ENCODE data around the gene RGS13. TPM values are rescaled to one million over a fixed set of nuclear protein-coding genes. Genes with fewer than 3 reads are reported as not detected.
A peak's percentile ranks its signal among the peaks of the same experiment; 100 is the strongest.

The RGS13 gene, protein sequence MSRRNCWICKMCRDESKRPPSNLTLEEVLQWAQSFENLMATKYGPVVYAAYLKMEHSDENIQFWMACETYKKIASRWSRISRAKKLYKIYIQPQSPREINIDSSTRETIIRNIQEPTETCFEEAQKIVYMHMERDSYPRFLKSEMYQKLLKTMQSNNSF
- total RNA-seq, result 0.32 TPM
- not detected for polyA plus RNA-seq

DNA sequence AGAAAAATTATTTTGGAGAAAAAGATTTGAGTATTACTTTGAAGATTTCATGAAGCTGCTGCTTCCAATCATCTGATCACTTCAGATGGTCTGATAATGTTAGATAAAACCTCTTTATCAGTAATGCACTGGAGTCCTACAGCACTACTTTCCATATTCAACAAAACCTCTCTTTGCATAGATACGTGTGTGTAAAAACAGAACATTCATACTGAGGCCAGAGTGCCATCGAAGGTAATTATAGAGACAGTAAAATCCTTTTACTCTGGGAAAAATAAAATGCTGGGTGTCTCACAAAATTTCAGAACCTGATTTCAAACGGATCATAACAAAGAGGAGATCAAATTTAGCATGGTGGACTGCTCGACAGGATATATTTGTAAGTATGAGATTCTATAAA, at the start of gene RGS13:
TSS of gene RGS13 (plus strand) at position 209 of the 400 bp plus-strand sequence. CDS start 8,188 bp downstream, outside the sequence.
- H3K4me3 Mint-ChIP-seq, result no peak within 1 kb of the TSS
- no peaks in the 10 kb centered on the region for H3K36me3 ChIP-seq (ENCODE audit: control insufficient read depth, insufficient read depth, low read length)

DNA sequence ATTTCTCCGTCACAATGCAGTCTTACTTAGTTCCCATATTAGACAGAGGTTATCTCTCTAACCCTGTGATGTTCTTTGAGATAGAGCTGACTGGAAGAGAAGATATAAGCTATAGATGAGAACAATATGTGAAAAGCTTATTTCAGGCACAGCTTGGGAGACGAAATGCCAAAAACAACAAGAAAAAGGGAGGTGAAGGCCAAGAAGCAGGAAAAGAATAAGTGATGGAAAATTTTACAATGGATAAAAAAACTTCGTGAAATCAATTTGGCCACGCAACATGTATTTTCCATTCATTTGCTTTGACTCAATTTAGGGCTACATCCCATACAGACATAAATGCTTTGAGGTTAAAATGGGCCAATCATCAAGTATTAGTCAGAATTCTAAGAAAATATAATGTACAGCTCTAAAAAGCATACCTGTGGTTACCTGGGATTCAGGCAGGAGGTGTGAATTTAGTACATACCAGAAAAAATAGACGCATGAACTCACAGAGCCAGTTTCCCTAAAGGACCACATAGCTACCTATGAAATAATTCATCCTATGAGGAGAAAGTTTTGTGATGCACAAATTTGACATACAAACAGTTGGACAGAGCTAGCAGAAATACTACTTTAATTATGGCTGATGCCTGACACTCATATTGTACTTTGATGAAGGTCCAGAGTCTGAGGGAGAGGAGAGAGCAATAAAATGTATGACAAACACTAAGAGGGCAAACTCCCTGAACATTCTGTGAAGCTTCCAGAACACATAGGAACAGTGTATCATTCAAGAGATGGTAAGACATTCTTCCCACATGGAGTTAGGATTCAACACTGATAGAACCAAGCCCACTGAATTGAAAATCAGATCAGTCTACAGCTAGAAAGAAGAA, 48.3 kb upstream of the RGS13 start:
- ATAC-seq (ENCODE audit: low read depth in 2 of 2) (no peak), DNase-seq (no peak)
- Histone ChIP-seq H3K27ac (ENCODE audit: insufficient read depth, low read length, poor library complexity, severe bottlenecking) (no peak overlapping the region), H3K4me3 (ENCODE audit: low read depth, low read length) (no peak overlapping the region), H3K36me3 (ENCODE audit: control insufficient read depth, insufficient read depth, low read length) (no peaks in the 10 kb centered on the region), H3K4me1 (ENCODE audit: control insufficient read depth, insufficient read depth, low read length, poor library complexity, severe bottlenecking) (no peaks in the 10 kb centered on the region), H3K27me3 (ENCODE audit: control insufficient read depth, insufficient read depth, low read length) (no peaks in the 10 kb centered on the region), H3K9me3 (ENCODE audit: control insufficient read depth in 2 of 2, low read length in 2 of 2) (no peaks in the 10 kb centered on the region)
- Mint-ChIP-seq H3K4me3 (no peak overlapping the region), H3K27me3 (no peaks in the 10 kb centered on the region), H3K27ac (no peak overlapping the region), H3K9me3 (no peaks in the 10 kb centered on the region), H3K4me1 (no peaks in the 10 kb centered on the region), H3K36me3 (no peaks in the 10 kb centered on the region)

More for the DNA sequence above, at the start of gene RGS13:
- ATAC-seq (ENCODE audit: low read depth in 2 of 2) (no peak), DNase-seq (no peak)
- Mint-ChIP-seq H3K36me3 (no peaks in the 10 kb centered on the region), H3K27me3 (peaks cover 4% of the 10 kb centered on the region), H3K27ac (no peak within 1 kb of the TSS), H3K4me1 (peaks cover 0 to 13% (median 5%) of the 10 kb centered on the region in 4 donors), H3K9me3 (peaks cover 0 to 2% (median 0%) of the 10 kb centered on the region in 7 donors)
- H3K4me3 ChIP-seq (ENCODE audit: low read depth, low read length), result no peak within 1 kb of the TSS
- no peaks in the 10 kb centered on the region for H3K27me3 ChIP-seq (ENCODE audit: control insufficient read depth, insufficient read depth, low read length)
- peaks cover 8% of the 10 kb centered on the region for H3K4me1 ChIP-seq (ENCODE audit: control insufficient read depth, insufficient read depth, low read length, poor library complexity, severe bottlenecking)
- no peaks in the 10 kb centered on the region for H3K9me3 ChIP-seq (ENCODE audit: control insufficient read depth in 2 of 2, low read length in 2 of 2)
- H3K27ac ChIP-seq (ENCODE audit: insufficient read depth, low read length, poor library complexity, severe bottlenecking), result no peak within 1 kb of the TSS

DNA sequence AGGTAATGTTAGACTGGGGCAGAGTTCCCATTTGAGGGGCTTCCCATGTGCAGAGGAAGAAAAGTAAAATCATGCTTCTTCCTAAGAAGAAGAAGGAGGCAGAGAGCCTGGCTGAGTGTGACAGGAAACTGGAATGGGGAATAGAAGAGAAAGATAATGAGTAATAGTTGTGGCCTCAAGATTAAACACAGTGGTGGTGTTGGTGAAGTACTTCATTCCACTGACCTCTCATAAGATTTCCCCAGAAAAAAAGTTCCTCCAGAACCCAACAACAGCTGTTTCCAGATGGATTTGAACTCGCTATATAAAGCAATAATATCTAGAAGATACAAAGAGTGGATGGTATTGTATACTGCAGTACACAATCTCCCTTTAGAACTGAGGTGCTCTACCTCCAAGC, 47.4 kb upstream of the RGS13 start:
- H3K27me3 ChIP-seq (ENCODE audit: control insufficient read depth, insufficient read depth, low read length), result no peaks in the 10 kb centered on the region
- Mint-ChIP-seq H3K4me3 (no peak overlapping the region), H3K9me3 (no peaks in the 10 kb centered on the region), H3K4me1 (no peaks in the 10 kb centered on the region), H3K27me3 (no peaks in the 10 kb centered on the region), H3K27ac (no peak overlapping the region), H3K36me3 (no peaks in the 10 kb centered on the region)
- ATAC-seq (ENCODE audit: low read depth in 2 of 2), result no peak
- H3K27ac ChIP-seq (ENCODE audit: insufficient read depth, low read length, poor library complexity, severe bottlenecking), result no peak overlapping the region
- no peak overlapping the region for H3K4me3 ChIP-seq (ENCODE audit: low read depth, low read length)
- no peaks in the 10 kb centered on the region for H3K36me3 ChIP-seq (ENCODE audit: control insufficient read depth, insufficient read depth, low read length)
- no peaks in the 10 kb centered on the region for H3K4me1 ChIP-seq (ENCODE audit: control insufficient read depth, insufficient read depth, low read length, poor library complexity, severe bottlenecking)
- DNase-seq, result no peak
- H3K9me3 ChIP-seq (ENCODE audit: control insufficient read depth in 2 of 2, low read length in 2 of 2), result no peaks in the 10 kb centered on the region

DNA sequence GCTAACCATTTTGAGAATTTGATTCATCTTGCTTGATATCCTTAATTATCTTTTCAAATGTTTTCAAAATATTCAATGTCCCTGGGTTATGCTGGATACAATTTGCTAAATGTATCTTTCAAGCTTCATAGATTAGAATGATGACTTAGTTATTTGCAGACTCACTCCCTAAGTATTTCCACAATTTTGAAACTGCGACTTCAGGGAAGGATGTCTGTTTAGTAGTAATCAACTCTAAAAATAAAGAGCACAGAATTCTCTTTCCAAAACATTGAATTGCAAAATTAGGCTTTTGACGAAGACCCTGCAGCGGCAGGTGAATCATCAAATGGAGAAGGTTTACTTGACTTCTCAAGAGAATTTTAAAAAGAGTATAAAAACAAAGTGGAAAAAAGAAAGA, 46.1 kb upstream of the RGS13 start:
- Histone ChIP-seq H3K36me3 (ENCODE audit: control insufficient read depth, insufficient read depth, low read length) (no peaks in the 10 kb centered on the region), H3K9me3 (ENCODE audit: control insufficient read depth in 2 of 2, low read length in 2 of 2) (no peaks in the 10 kb centered on the region), H3K27ac (ENCODE audit: insufficient read depth, low read length, poor library complexity, severe bottlenecking) (no peak overlapping the region), H3K27me3 (ENCODE audit: control insufficient read depth, insufficient read depth, low read length) (peaks cover 1% of the 10 kb centered on the region), H3K4me3 (ENCODE audit: low read depth, low read length) (no peak overlapping the region), H3K4me1 (ENCODE audit: control insufficient read depth, insufficient read depth, low read length, poor library complexity, severe bottlenecking) (no peaks in the 10 kb centered on the region)
- Mint-ChIP-seq H3K27ac (no peak overlapping the region), H3K9me3 (no peaks in the 10 kb centered on the region), H3K36me3 (no peaks in the 10 kb centered on the region), H3K4me1 (peaks cover 0 to 5% (median 0%) of the 10 kb centered on the region in 4 donors), H3K4me3 (no peak overlapping the region), H3K27me3 (peaks cover under 1% of the 10 kb centered on the region)
- DNase-seq (no peak), ATAC-seq (ENCODE audit: low read depth in 2 of 2) (no peak)

DNA sequence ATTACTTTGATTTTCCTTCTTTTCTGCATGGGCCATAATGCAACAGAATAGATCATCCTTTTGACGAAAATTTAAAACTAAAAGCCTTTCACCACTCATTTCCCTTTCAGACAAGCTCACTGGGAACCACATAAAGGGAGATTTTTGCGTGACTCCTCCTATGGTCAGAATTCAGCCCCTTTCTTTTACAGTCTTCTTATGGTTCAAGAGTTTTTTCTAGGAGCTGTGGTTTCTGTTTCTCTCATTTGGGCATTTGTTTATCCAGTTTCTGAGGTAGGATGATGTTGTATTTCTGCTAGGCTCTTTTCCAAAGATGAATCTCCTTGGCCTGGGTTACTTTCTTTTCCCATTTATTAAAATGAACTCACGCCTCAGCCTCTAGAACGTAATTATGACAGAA, 43.4 kb upstream of the RGS13 start:
- H3K36me3 ChIP-seq (ENCODE audit: control insufficient read depth, insufficient read depth, low read length), result no peaks in the 10 kb centered on the region
- H3K9me3 Mint-ChIP-seq, result no peaks in the 10 kb centered on the region
- DNase-seq (no peak), ATAC-seq (ENCODE audit: low read depth in 2 of 2) (no peak)
- H3K27ac Mint-ChIP-seq, result no peak overlapping the region
- H3K4me1 Mint-ChIP-seq, result peaks cover 0 to 5% (median 0%) of the 10 kb centered on the region in 4 donors
- H3K4me1 ChIP-seq (ENCODE audit: control insufficient read depth, insufficient read depth, low read length, poor library complexity, severe bottlenecking), result no peaks in the 10 kb centered on the region
- H3K27me3 Mint-ChIP-seq, result peaks cover 5% of the 10 kb centered on the region
- H3K4me3 ChIP-seq (ENCODE audit: low read depth, low read length), result no peak overlapping the region
- no peaks in the 10 kb centered on the region for H3K36me3 Mint-ChIP-seq
- H3K9me3 ChIP-seq (ENCODE audit: control insufficient read depth in 2 of 2, low read length in 2 of 2), result no peaks in the 10 kb centered on the region
- H3K27me3 ChIP-seq (ENCODE audit: control insufficient read depth, insufficient read depth, low read length), result peaks cover 1% of the 10 kb centered on the region
- H3K4me3 Mint-ChIP-seq, result no peak overlapping the region
- H3K27ac ChIP-seq (ENCODE audit: insufficient read depth, low read length, poor library complexity, severe bottlenecking), result no peak overlapping the region

DNA sequence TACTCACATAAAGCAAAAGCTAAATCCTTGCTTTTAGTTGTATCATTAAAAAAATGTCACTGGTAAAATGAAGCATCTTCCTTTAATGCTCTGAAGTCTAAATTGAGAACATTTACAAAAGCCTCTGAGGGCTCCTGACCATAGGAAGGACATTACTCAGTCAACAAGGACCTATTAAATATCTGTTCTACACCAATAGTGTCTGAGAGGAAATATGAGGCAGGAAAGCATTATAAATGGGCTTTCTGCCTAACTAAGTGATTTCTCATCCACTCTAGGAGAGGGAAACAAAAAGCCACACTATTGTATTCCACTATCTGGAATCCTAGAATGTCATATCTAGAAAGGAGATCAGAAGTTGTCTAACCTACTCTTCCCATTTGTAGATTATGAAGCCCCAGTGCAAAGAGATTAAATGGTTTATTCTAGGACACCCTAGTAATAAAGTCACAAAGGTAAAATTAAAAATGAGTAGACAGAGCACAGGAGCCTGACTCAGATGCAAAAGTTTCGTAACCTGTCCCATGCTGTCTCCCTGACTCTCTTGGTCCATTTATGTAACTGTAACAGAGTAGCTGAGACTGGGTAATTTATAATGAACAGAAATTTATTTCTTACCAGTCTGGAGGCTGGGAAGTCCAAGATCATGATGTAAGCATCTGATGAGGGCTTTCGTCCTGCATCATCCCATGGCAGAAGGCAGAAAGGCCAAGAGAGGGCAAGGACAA, 42.8 kb upstream of the RGS13 start:
- no peak overlapping the region for H3K4me3 Mint-ChIP-seq
- ATAC-seq (ENCODE audit: low read depth in 2 of 2), result no peak
- H3K27me3 ChIP-seq (ENCODE audit: control insufficient read depth, insufficient read depth, low read length), result peaks cover 1% of the 10 kb centered on the region
- no peaks in the 10 kb centered on the region for H3K36me3 Mint-ChIP-seq
- peaks cover 0 to 5% (median 0%) of the 10 kb centered on the region in 4 donors for H3K4me1 Mint-ChIP-seq
- no peak overlapping the region for H3K4me3 ChIP-seq (ENCODE audit: low read depth, low read length)
- peak overlapping the region in 1 of 3 donors; percentile 6 for H3K27ac Mint-ChIP-seq
- peaks cover 5% of the 10 kb centered on the region for H3K27me3 Mint-ChIP-seq
- no peaks in the 10 kb centered on the region for H3K9me3 ChIP-seq (ENCODE audit: control insufficient read depth in 2 of 2, low read length in 2 of 2)
- H3K9me3 Mint-ChIP-seq, result no peaks in the 10 kb centered on the region
- no peaks in the 10 kb centered on the region for H3K36me3 ChIP-seq (ENCODE audit: control insufficient read depth, insufficient read depth, low read length)
- no peaks in the 10 kb centered on the region for H3K4me1 ChIP-seq (ENCODE audit: control insufficient read depth, insufficient read depth, low read length, poor library complexity, severe bottlenecking)
- no peak for DNase-seq
- H3K27ac ChIP-seq (ENCODE audit: insufficient read depth, low read length, poor library complexity, severe bottlenecking), result no peak overlapping the region

DNA sequence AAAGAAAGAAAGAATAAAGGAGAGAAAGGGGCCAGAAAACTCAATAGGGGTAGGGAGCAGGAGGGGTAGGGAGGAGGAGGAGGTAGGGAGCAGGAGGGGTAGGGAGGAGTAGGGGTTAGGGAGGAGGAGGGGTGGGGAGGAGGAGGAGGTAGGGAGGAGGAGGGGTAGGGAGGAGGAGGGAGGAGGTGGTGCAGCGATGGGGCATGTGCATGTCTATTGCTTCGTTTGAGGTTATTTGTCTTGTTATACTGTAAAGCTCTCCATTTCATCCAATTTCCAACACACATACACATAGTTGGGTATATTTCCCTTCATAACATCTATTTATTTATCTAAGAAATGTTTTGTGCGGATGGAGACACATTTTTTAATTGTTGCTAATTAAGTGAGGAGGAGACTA, 40.6 kb upstream of the RGS13 start:
- Histone ChIP-seq H3K27ac (ENCODE audit: insufficient read depth, low read length, poor library complexity, severe bottlenecking) (no peak overlapping the region), H3K9me3 (ENCODE audit: control insufficient read depth in 2 of 2, low read length in 2 of 2) (no peaks in the 10 kb centered on the region), H3K27me3 (ENCODE audit: control insufficient read depth, insufficient read depth, low read length) (peaks cover 1% of the 10 kb centered on the region), H3K4me3 (ENCODE audit: low read depth, low read length) (no peak overlapping the region), H3K4me1 (ENCODE audit: control insufficient read depth, insufficient read depth, low read length, poor library complexity, severe bottlenecking) (no peaks in the 10 kb centered on the region), H3K36me3 (ENCODE audit: control insufficient read depth, insufficient read depth, low read length) (no peaks in the 10 kb centered on the region)
- peaks cover 0 to 5% (median 1%) of the 10 kb centered on the region in 4 donors for H3K4me1 Mint-ChIP-seq
- no peak overlapping the region for H3K27ac Mint-ChIP-seq
- peaks cover 5% of the 10 kb centered on the region for H3K27me3 Mint-ChIP-seq
- H3K9me3 Mint-ChIP-seq, result no peaks in the 10 kb centered on the region
- DNase-seq (no peak), ATAC-seq (ENCODE audit: low read depth in 2 of 2) (no peak)
- no peak overlapping the region for H3K4me3 Mint-ChIP-seq
- no peaks in the 10 kb centered on the region for H3K36me3 Mint-ChIP-seq

Data from CD4-positive, CD25-positive, alpha-beta regulatory T cell (primary cell).